Stromal cell of bone marrow (primary cell): ENCODE results near the gene LFNG.

Source experiments
- DNase-seq: peaks from one replicate; pipeline ENCODE4 v3.0.0-alpha.2; 2012; ENCODE audit warnings: low read depth

Gene LFNG

GRCh38 chr7:2519119-2519930 is at the start of gene LFNG:
Gene LFNG, plus strand, starts transcription at chr7:2519774. Its CDS starts 88 bp downstream, at chr7:2519862.
- DNase-seq, result peak; percentile 72

GRCh38 chr7:2470204-2471021 is 49.2 kb upstream of the LFNG start:
- DNase-seq, result no peak

GRCh38 chr7:2471022-2471329 is 48.6 kb upstream of the LFNG start:
- no peak for DNase-seq

GRCh38 chr7:2471396-2471795 is 48.2 kb upstream of the LFNG start:
- no peak for DNase-seq

GRCh38 chr7:2472739-2473138 is 46.8 kb upstream of the LFNG start:
- no peak for DNase-seq

- no peak for DNase-seq
Observed at GRCh38 chr7:2473496-2474180, 45.9 kb upstream of the LFNG start.

- no peak for DNase-seq
Observed at GRCh38 chr7:2474224-2474623, 45.4 kb upstream of the LFNG start.

- DNase-seq, result no peak
Observed at GRCh38 chr7:2474813-2475677, 44.5 kb upstream of the LFNG start.

- DNase-seq, result no peak
Observed at GRCh38 chr7:2475678-2476015, 43.9 kb upstream of the LFNG start.

GRCh38 chr7:2476298-2476697 is 43.3 kb upstream of the LFNG start, which contains the start of gene GRIFIN:
Gene GRIFIN, minus strand, starts transcription at chr7:2476398. Its CDS starts 15 bp downstream, at chr7:2476383.
- no peak for DNase-seq

- DNase-seq, result no peak
Observed at GRCh38 chr7:2476776-2477446, 42.7 kb upstream of the LFNG start.

- DNase-seq, result peak; percentile 18
Observed at GRCh38 chr7:2477447-2478398, 41.9 kb upstream of the LFNG start.

- DNase-seq, result peak; percentile 63
Observed at GRCh38 chr7:2478399-2478785, 41.2 kb upstream of the LFNG start.

- no peak for DNase-seq
Observed at GRCh38 chr7:2478800-2479199, 40.8 kb upstream of the LFNG start.

- DNase-seq, result no peak
Observed at GRCh38 chr7:2479276-2480069, 40.1 kb upstream of the LFNG start.

- no peak for DNase-seq
Observed at GRCh38 chr7:2480070-2480408, 39.5 kb upstream of the LFNG start.

GRCh38 chr7:2481195-2481594 is 38.4 kb upstream of the LFNG start:
- no peak for DNase-seq

- no peak for DNase-seq
Observed at GRCh38 chr7:2482725-2483451, 36.7 kb upstream of the LFNG start.

- DNase-seq, result no peak
Observed at GRCh38 chr7:2483494-2483893, 36.1 kb upstream of the LFNG start.
